ENCODE measurements around the gene GSG1.
"Not testable (repeated sequence)": the region's sequence is repeated elsewhere in the genome, so short reads cannot be mapped to it uniquely, and the experiment has no call there.

GSG1 gene

GRCh38 chr12:13090054-13090453 is 13.4 kb downstream of the GSG1 start:
- no peak for DNase-seq

DNA sequence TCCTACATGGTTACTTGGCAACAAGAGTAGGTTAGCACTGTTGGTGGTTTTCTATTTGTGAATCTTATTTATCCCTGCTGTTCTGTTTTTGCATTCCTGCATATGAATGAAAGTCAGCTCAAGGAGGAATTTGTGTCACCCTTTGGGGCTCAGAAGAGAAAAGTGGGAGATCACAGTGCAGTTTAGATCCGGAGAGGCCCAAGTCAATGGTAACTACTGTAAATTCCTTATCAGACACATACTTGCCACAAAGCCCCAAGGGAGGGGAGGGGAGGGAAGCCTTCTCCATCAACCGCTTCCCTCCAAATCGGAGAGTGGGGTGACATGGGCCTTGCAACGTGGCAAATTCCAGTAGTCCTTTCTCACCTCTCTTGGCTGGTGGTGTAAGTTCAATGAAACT is 15.0 kb downstream of the GSG1 start:
- no peak for DNase-seq

DNA sequence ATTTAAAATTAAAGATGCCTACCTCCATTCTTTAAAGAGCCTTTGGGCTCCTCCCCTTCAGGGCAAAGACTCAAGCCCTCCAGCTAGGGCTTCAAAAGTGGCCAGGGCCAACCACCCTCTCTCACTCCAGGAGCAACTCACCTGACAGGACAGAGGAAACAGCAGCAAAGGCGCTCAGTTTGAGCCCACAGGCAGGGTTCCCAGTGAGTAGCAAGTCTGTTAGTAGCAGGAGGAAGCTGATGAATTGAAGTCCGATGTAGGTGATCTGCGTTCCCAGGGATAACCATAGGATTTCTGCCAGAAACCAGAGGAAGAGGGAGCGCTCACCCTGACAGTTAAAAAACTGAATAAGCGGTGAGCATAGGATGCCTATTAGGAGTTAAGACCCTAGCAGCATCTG is 15.7 kb downstream of the GSG1 start:
- DNase-seq: no peak

GRCh38 chr12:13085968-13086686 is 17.3 kb downstream of the GSG1 start:
- DNase-seq: no peak

- no peak for DNase-seq
Observed at GRCh38 chr12:13084898-13085640, 18.4 kb downstream of the GSG1 start.

DNA sequence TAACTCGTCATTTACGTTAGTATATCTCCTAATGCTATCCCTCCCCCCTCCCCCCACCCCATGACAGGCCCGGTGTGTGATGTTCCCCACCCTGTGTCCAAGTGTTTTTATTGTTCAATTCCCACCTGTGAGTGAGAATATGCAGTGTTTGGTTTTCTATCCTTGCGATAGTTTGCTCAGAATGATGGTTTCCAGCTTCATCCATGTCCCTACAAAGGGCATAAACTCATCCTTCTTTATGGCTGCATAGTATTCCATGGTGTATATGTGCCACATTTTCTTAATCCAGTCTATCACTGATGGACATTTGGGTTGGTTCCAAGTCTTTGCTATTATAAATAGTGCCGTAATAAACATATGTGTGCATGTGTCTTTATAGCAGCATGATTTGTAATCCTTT is 19.8 kb downstream of the GSG1 start:
- not testable (repeated sequence) for DNase-seq

GRCh38 chr12:13082861-13083260 is 20.6 kb downstream of the GSG1 start:
- no peak for DNase-seq

DNA sequence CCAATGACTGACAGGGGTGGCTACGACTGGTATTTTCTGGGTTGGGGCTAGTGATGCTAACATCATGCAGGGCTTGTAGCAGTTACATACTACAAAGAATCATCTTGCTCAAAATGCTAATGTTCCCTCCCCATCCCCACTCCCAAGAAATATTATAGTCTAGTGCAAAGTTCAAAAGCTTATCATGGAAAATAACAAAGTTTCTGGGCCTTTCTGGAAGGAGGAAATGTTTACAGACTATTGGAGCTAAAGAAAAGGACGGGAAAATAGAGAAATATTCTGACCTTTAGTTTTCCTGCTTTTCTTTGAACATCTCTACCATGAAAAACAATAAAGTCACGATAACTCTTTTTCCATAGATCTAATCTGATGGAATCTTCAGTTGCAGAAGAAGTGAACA is 23.2 kb downstream of the GSG1 start:
- DNase-seq: no peak

- no peak for DNase-seq
Observed at GRCh38 chr12:13079440-13079906, 24.0 kb downstream of the GSG1 start.

GRCh38 chr12:13075786-13076570 is 27.5 kb downstream of the GSG1 start:
- DNase-seq: no peak

GRCh38 chr12:13075118-13075480 is 28.4 kb downstream of the GSG1 start:
- DNase-seq: no peak

GRCh38 chr12:13074396-13075117 is 28.9 kb downstream of the GSG1 start:
- DNase-seq: no peak

GRCh38 chr12:13073173-13073572 is 30.3 kb downstream of the GSG1 start:
- DNase-seq: no peak

DNA sequence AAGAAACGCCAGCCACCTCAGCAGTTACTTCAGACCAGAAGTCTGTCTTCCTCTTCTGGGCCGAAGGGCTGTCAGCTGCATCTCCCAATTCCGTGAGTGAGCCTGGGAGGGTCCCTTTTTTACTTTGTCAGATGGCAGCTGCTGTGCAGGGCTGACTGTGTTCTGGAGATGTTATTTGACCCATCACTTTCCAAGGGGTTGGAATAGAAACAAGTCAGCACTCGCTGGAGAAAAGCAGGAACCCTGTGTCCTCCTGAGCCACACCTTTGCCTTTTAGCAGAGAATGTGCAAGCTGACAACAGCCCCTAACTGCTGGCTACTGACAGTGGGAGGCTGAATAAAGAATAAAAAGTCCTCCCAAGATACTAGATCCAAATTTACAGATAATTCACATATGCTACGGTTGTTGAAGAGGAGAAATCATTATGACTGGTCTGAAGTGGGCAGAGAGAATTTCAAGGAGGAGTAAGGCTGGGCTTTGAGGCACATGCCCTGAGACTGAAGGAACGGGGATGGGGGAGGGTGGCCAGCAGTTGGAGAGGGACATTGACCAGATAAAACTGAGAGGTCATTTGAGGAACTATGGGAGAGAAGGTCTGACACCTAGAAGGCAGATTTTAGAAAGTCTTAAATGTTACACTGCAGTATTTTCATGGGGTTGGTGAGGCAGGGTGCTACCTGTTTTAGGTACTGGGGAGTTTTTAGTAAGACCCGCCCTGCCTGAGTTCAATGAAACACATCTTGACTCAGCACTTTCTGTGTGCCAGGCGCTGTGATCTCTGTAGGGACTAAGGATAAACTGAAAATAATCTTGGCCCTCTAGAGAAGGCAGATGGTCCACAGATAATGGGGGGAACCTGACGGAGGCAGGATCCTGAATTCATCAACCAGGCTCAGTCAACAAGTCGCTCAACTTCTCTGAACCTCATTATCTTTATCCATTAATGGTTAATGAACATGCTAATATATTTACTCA is 31.9 kb downstream of the GSG1 start:
- no peak for DNase-seq

DNA sequence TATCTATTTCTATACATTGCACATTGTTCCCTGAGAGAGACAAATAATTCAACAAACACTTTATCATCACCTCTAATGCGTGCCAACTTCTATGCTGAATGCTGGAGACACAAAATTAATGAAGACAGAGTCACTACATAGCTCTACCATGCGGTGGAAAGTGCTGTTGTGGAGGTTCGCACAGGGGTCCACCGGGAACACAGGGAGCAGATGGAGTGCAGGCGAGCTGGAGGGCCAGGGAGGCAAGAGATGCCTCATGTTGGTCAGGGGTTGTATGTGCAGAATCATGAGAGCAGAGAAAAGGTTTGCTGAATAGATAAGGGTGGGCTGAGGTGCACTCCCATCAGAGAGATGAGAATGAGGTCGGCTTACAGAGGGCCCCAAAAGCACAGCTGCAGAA is 34.1 kb downstream of the GSG1 start:
- DNase-seq: no peak

DNA sequence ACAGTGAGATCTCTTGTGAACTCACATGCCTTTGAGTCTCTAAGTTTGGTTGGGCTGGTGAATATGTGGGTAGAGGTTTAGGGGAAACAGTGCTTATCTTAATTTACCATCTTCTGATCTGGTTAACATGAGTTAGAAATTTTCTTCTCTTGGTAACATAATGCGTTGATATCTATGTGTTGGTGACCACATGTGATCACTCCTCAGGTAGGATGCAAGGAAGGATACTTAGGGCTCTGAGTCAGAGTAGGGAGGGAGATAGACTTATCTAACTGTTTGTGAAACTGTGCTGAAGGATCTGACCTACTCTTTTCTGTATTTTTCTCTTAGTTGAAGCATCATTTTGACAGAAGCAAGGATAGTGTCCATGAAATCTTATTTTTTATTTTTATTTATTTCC is 36.1 kb downstream of the GSG1 start:
- DNase-seq: no peak

GRCh38 chr12:13066459-13066858 is 37.0 kb downstream of the GSG1 start:
- DNase-seq: no peak

GRCh38 chr12:13066014-13066413 is 37.5 kb downstream of the GSG1 start:
- no peak for DNase-seq

- DNase-seq: no peak
Observed at GRCh38 chr12:13062669-13063068, 40.8 kb downstream of the GSG1 start.

DNA sequence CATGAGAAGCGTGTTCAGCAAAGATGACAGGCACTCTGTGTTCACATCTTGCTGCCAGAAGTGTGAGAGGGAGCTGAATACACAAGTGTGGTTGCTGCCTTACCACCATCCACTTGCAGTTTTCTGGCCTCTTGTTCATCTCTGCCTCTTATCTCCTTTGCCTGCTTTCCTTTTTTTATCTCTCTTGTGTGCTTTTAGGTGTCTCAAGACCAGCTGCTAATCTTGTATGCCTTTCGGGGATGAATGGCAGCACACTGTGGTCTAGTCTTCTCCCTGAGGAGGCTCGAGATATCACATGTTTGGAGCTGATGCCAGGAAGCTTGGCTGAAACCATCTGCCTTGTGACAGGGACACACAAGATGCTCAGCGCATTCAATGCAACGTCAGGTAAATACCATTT is 42.1 kb downstream of the GSG1 start:
- no peak for DNase-seq

- DNase-seq: no peak
Observed at GRCh38 chr12:13060581-13060980, 42.9 kb downstream of the GSG1 start.

GRCh38 chr12:13053617-13054016 is 49.9 kb downstream of the GSG1 start:
- DNase-seq: not testable (repeated sequence)
